Suprapubic skin (tissue), 4 donors: ENCODE results near the gene TLNRD1. TPM values are rescaled to one million over a fixed set of nuclear protein-coding genes. Genes with fewer than 3 reads are reported as not detected.

Experiments used
- DNase-seq, 2 donors: peaks; one replicate each; pipeline ENCODE4 v3.0.0-alpha.2; 2019; ENCODE audit warnings: low spot score in 2 of 2
- H3K27ac ChIP-seq: fragments of 200-600 bp; sonication (generic); one replicate; pipeline ENCODE4 v1.5.1; 2019
- H3K27me3 ChIP-seq: fragments of 200-600 bp; sonication (generic); one replicate; pipeline ENCODE4 v1.5.1; 2019
- H3K36me3 ChIP-seq: fragments of 200-600 bp; sonication (generic); one replicate; pipeline ENCODE4 v1.5.1; 2019
- H3K4me1 ChIP-seq: fragments of 200-600 bp; sonication (generic); one replicate; pipeline ENCODE4 v1.5.1; 2019
- H3K4me3 ChIP-seq: fragments of 200-600 bp; sonication (generic); one replicate; pipeline ENCODE4 v1.5.1; 2019; ENCODE audit warnings: mild to moderate bottlenecking
- H3K9me3 ChIP-seq: fragments of 200-600 bp; sonication (generic); one replicate; pipeline ENCODE4 v1.5.1; 2019
- CTCF ChIP-seq, 2 donors: fragments of 200-600 bp in 1 of 2; fragments of 450-650 bp in 1 of 2; sonication (generic) in 1 of 2; IDR thresholded peaks; one replicate each; pipeline ENCODE4 v1.5.1; 2016 to 2019; ENCODE audit warnings: antibody characterized with exemption in 2 of 2, mild to moderate bottlenecking in 1 of 2, moderate library complexity in 1 of 2
- EP300 ChIP-seq: sonication (generic); formaldehyde crosslinking; IDR thresholded peaks from one replicate; pipeline ENCODE4 v1.6.1; 2017; ENCODE audit warnings: antibody characterized with exemption
- POLR2A ChIP-seq, 2 donors: fragments of 450-650 bp; IDR thresholded peaks; one replicate each; pipeline ENCODE4 v1.6.1; 2017; ENCODE audit warnings: antibody characterized with exemption in 2 of 2, mild to moderate bottlenecking in 2 of 2, moderate library complexity in 2 of 2
- POLR2AphosphoS5 ChIP-seq, 3 donors: sonication (generic); formaldehyde crosslinking; IDR thresholded peaks; one replicate each; pipeline ENCODE4 v1.6.1; 2017; ENCODE audit warnings: antibody characterized with exemption in 3 of 3
- WGBS: methylation state at CpG from one replicate; pipeline ENCODE4 v1.1.5; 2018; 5-methylcytosine and 5-hydroxymethylcytosine counted together
- total RNA-seq, 4 donors: library from RNA; depleted of rRNA; stranded (reverse); fragments of >200 nt; gene quantifications; one replicate each; pipeline ENCODE4 v1.1.0, GENCODE V29; 2016

TLNRD1 gene
- total RNA-seq, 4 donors from 2014 or later, result 9.4 to 16.6 (median 11.5) TPM

GRCh38 chr15:80979538-80980200 lies 21.1 kb upstream of the TLNRD1 start:
- peaks cover 15% of the 10 kb centered on the region for H3K4me1 ChIP-seq
- TF ChIP-seq POLR2A (IDR thresholded peaks at IDR 0.05), result no peak
- no peak for TF ChIP-seq POLR2AphosphoS5 (IDR thresholded peaks at IDR 0.05)
- TF ChIP-seq CTCF (IDR thresholded peaks at IDR 0.05), result no peak
- no peak for TF ChIP-seq EP300
- no peaks in the 10 kb centered on the region for H3K9me3 ChIP-seq
- no peak overlapping the region for H3K27ac ChIP-seq
- H3K27me3 ChIP-seq, result no peaks in the 10 kb centered on the region
- no peak overlapping the region for H3K4me3 ChIP-seq
- WGBS, result 86% methylated on average over 8 of the region's 8 CpGs
- H3K36me3 ChIP-seq, result peaks cover 41% of the 10 kb centered on the region
- DNase-seq, result no peak

GRCh38 chr15:80982205-80982604 lies 18.5 kb upstream of the TLNRD1 start:
- no peak for TF ChIP-seq POLR2A (IDR thresholded peaks at IDR 0.05)
- TF ChIP-seq EP300, result no peak
- TF ChIP-seq POLR2AphosphoS5 (IDR thresholded peaks at IDR 0.05), result no peak
- no peak for TF ChIP-seq CTCF (IDR thresholded peaks at IDR 0.05)
- peaks cover 27% of the 10 kb centered on the region for H3K4me1 ChIP-seq
- H3K4me3 ChIP-seq, result no peak overlapping the region
- DNase-seq, result no peak
- no peak overlapping the region for H3K27ac ChIP-seq
- H3K9me3 ChIP-seq, result no peaks in the 10 kb centered on the region
- no peaks in the 10 kb centered on the region for H3K27me3 ChIP-seq
- WGBS, result 89% methylated on average over 2 of the region's 2 CpGs
- peaks cover 36% of the 10 kb centered on the region for H3K36me3 ChIP-seq

- Histone ChIP-seq H3K4me3 (no peak overlapping the region), H3K4me1 (peaks cover 26% of the 10 kb centered on the region), H3K27me3 (no peaks in the 10 kb centered on the region), H3K9me3 (no peaks in the 10 kb centered on the region), H3K36me3 (peaks cover 36% of the 10 kb centered on the region), H3K27ac (no peak overlapping the region)
- 92% methylated on average over 5 of the region's 5 CpGs for WGBS
- TF ChIP-seq POLR2A (IDR thresholded peaks at IDR 0.05) (no peak), POLR2AphosphoS5 (IDR thresholded peaks at IDR 0.05) (no peak), EP300 (no peak), CTCF (IDR thresholded peaks at IDR 0.05) (no peak)
- DNase-seq, result no peak
Observed at GRCh38 chr15:80982839-80983238, 17.9 kb upstream of the TLNRD1 start.

GRCh38 chr15:80984856-80985255 lies 15.9 kb upstream of the TLNRD1 start:
- TF ChIP-seq EP300, result no peak
- TF ChIP-seq POLR2AphosphoS5 (IDR thresholded peaks at IDR 0.05), result no peak
- TF ChIP-seq CTCF (IDR thresholded peaks at IDR 0.05), result no peak
- no peak for TF ChIP-seq POLR2A (IDR thresholded peaks at IDR 0.05)
- Histone ChIP-seq H3K9me3 (no peaks in the 10 kb centered on the region), H3K4me1 (peaks cover 37% of the 10 kb centered on the region), H3K27me3 (no peaks in the 10 kb centered on the region), H3K36me3 (peaks cover 17% of the 10 kb centered on the region), H3K4me3 (no peak overlapping the region), H3K27ac (peak overlapping the region; percentile 35)
- WGBS, result 51% methylated on average over 9 of the region's 9 CpGs
- DNase-seq, result no peak

- H3K27me3 ChIP-seq, result no peaks in the 10 kb centered on the region
- H3K36me3 ChIP-seq, result peaks cover 7% of the 10 kb centered on the region
- no peak for TF ChIP-seq EP300
- no peak for TF ChIP-seq CTCF (IDR thresholded peaks at IDR 0.05)
- no peak for TF ChIP-seq POLR2A (IDR thresholded peaks at IDR 0.05)
- no peak for TF ChIP-seq POLR2AphosphoS5 (IDR thresholded peaks at IDR 0.05)
- no peaks in the 10 kb centered on the region for H3K9me3 ChIP-seq
- H3K4me1 ChIP-seq, result peaks cover 48% of the 10 kb centered on the region
- H3K4me3 ChIP-seq, result no peak overlapping the region
- WGBS, result 90% methylated on average over 5 of the region's 5 CpGs
- DNase-seq, result no peak
- H3K27ac ChIP-seq, result no peak overlapping the region
Observed at GRCh38 chr15:80985981-80986380, 14.7 kb upstream of the TLNRD1 start.
